Esophagus muscularis mucosa (tissue), 4 donors: ENCODE results near the gene ACVR1B. TPM values are rescaled to one million over a fixed set of nuclear protein-coding genes. Genes with fewer than 3 reads are reported as not detected.

Source experiments
- DNase-seq: peaks from one replicate; pipeline ENCODE4 v3.0.0-alpha.2; 2017; ENCODE audit errors: extremely low spot score
- H3K27ac ChIP-seq, 4 donors: fragments of 200-600 bp; sonication (generic); replicated peaks in 1 of 4; 1 replicate in 3 of 4; 2 replicates in 1 of 4; pipeline ENCODE4 v1.5.1; 2016 to 2019; ENCODE audit warnings: mild to moderate bottlenecking in 1 of 4
- H3K27me3 ChIP-seq, 4 donors: fragments of 200-600 bp; sonication (generic); one replicate each; pipeline versions ENCODE4 v1.5.1 to v1.6.0; 2016 to 2019
- H3K36me3 ChIP-seq, 4 donors: fragments of 200-600 bp; sonication (generic); one replicate each; pipeline ENCODE4 v1.5.1; 2016 to 2019
- H3K4me1 ChIP-seq, 4 donors: fragments of 200-600 bp; sonication (generic); one replicate each; pipeline ENCODE4 v1.5.1; 2016 to 2019
- H3K4me3 ChIP-seq, 4 donors: fragments of 200-600 bp; sonication (generic); 1 replicate in 2 of 4; 2 replicates in 2 of 4; pipeline ENCODE4 v1.5.1; 2016 to 2019; ENCODE audit warnings: mild to moderate bottlenecking in 4 of 4, moderate library complexity in 1 of 4
- H3K9me3 ChIP-seq, 4 donors: fragments of 200-600 bp; sonication (generic); 1 replicate in 3 of 4; 2 replicates in 1 of 4; pipeline ENCODE4 v1.5.1; 2016 to 2019
- EP300 ChIP-seq: sonication (generic); formaldehyde crosslinking; IDR thresholded peaks from one replicate; pipeline ENCODE4 v1.6.1; 2017; ENCODE audit warnings: antibody characterized with exemption
- POLR2A ChIP-seq: fragments of 450-650 bp; IDR thresholded peaks from one replicate; pipeline ENCODE4 v1.6.1; 2017; ENCODE audit warnings: antibody characterized with exemption, moderate library complexity, mild to moderate bottlenecking, low read depth
- POLR2AphosphoS5 ChIP-seq, 2 donors: sonication (generic); formaldehyde crosslinking; IDR thresholded peaks; one replicate each; pipeline ENCODE4 v1.6.1; 2017; ENCODE audit warnings: antibody characterized with exemption in 2 of 2
- WGBS: methylation state at CpG from one replicate; pipeline ENCODE4 v1.1.5; 2018; 5-methylcytosine and 5-hydroxymethylcytosine counted together
- intact Hi-C: fragments of 100-400 bp; cut with DNase I; formaldehyde crosslinking; loops from one replicate; pipeline ENCODE4 v1.15.1; 2023
- total RNA-seq, 4 donors: library from RNA; depleted of rRNA; stranded (reverse); fragments of >200 nt; gene quantifications; one replicate each; pipeline versions ENCODE4 v1.1.0 to v1.2.1, GENCODE V29; 2016
- TF ChIP-seq, protein P1 (sequence below), 3 experiments: fragments of 200-600 bp in 2 of 3; fragments of 450-650 bp in 1 of 3; sonication (generic) in 2 of 3; IDR thresholded peaks; one replicate each; pipeline ENCODE4 v1.5.1; 2017 to 2019; ENCODE audit warnings: antibody characterized with exemption in 3 of 3, mild to moderate bottlenecking in 2 of 3, moderate library complexity in 1 of 3

The ACVR1B gene
- total RNA-seq, 4 donors from 2014 or later, result 9.1 to 22.4 (median 13.9) TPM

DNA sequence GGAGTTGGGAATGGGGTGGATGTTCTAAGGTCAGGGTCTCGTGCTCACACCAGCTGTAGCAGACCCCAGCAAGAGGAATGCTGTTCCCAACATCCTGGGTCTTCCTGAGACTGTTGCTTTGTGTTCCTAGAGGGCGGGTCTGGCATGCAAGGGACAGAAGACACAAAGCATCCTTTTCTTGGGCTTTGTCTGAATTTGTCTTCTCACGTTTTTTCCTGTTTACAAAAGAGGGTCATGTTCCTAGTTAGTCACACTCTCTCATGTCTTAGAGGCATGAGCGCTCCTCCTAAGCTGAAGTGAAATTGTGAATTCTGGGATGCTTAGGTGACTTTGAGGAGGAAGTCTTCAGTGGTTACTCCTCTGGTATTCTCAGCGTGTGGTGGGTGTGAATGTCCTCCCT, 45.6 kb downstream of the ACVR1B start:
- TF ChIP-seq, protein P1, sequence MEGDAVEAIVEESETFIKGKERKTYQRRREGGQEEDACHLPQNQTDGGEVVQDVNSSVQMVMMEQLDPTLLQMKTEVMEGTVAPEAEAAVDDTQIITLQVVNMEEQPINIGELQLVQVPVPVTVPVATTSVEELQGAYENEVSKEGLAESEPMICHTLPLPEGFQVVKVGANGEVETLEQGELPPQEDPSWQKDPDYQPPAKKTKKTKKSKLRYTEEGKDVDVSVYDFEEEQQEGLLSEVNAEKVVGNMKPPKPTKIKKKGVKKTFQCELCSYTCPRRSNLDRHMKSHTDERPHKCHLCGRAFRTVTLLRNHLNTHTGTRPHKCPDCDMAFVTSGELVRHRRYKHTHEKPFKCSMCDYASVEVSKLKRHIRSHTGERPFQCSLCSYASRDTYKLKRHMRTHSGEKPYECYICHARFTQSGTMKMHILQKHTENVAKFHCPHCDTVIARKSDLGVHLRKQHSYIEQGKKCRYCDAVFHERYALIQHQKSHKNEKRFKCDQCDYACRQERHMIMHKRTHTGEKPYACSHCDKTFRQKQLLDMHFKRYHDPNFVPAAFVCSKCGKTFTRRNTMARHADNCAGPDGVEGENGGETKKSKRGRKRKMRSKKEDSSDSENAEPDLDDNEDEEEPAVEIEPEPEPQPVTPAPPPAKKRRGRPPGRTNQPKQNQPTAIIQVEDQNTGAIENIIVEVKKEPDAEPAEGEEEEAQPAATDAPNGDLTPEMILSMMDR (IDR thresholded peaks at IDR 0.05), result no peak
- TF ChIP-seq POLR2A (no peak), EP300 (no peak), POLR2AphosphoS5 (IDR thresholded peaks at IDR 0.05) (no peak)
- intact Hi-C loops, result loop anchor here (5.0 kb wide), 1 partner anchor 125 kb away; no protein-coding TSS in a partner anchor
- Histone ChIP-seq H3K27me3 (no peaks in the 10 kb centered on the region), H3K9me3 (no peaks in the 10 kb centered on the region), H3K27ac (no peak overlapping the region), H3K4me3 (no peak overlapping the region), H3K4me1 (peaks cover 0 to 4% (median 1%) of the 10 kb centered on the region in 4 donors), H3K36me3 (peaks cover under 1 to 45% (median 39%) of the 10 kb centered on the region in 4 donors)
- 83% methylated on average over 5 of the region's 5 CpGs for WGBS
- no peak for DNase-seq

DNA sequence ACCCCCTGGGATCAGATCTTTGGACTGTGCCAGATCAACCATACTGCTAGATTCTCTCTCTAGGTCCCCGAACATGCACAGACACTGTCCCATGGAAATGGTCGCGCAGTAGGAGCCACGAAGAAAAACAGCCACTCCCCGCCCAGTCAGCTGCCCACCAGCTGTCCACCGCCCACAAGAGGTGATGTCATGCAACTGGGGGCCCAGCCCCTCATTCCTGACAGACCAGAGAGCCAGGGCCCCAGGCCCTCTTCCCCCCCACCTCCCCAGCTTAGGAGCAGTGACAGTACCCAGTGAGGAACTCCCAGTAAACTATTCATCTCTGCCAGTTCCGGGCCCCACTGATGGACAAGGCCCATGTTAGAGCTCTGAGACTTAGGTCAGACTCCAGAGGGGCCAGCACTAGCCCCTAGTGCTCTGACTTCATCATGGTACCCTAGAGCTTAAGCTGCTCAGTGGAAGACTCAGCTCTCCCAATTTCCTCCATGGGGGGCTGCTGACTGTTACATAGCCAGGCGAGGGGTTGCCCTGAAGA, 51.6 kb downstream of the ACVR1B start:
- DNase-seq, result no peak
- TF ChIP-seq, protein P1 (IDR thresholded peaks at IDR 0.05), result no peak
- no peak for TF ChIP-seq POLR2AphosphoS5 (IDR thresholded peaks at IDR 0.05)
- no peak for TF ChIP-seq EP300
- no peak for TF ChIP-seq POLR2A
- no peaks in the 10 kb centered on the region for H3K9me3 ChIP-seq
- no peak overlapping the region for H3K27ac ChIP-seq
- H3K4me1 ChIP-seq, result peaks cover 22 to 40% (median 31%) of the 10 kb centered on the region in 4 donors
- WGBS, result 91% methylated on average over 8 of the region's 8 CpGs
- peaks cover 0 to 3% (median 0%) of the 10 kb centered on the region in 4 donors for H3K36me3 ChIP-seq
- no peak overlapping the region for H3K4me3 ChIP-seq
- H3K27me3 ChIP-seq, result peaks cover 2 to 39% (median 14%) of the 10 kb centered on the region in 4 donors
- intact Hi-C loops, result no loop called here

DNA sequence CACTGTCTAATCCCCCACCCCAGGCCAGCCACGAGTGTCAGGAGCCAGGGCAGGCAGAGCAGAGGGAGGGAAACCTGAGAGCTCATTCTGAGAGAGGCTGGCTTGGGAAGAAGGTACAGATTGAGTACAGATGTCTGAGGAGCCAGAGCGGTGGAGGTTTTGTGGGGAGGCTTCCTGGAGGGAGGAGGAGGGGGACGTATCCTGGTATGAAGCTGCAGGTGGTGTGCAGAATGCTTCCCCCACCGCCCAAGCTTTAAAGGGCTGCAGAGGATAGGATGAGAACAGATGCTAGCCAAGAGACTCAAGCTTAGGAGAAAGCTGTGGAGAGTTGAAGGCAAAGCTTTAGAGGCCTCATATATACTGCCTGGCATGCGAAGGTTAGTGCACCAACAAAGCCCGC, 52.1 kb downstream of the ACVR1B start:
- intact Hi-C loops, result no loop called here
- TF ChIP-seq POLR2AphosphoS5 (IDR thresholded peaks at IDR 0.05), result no peak

DNA sequence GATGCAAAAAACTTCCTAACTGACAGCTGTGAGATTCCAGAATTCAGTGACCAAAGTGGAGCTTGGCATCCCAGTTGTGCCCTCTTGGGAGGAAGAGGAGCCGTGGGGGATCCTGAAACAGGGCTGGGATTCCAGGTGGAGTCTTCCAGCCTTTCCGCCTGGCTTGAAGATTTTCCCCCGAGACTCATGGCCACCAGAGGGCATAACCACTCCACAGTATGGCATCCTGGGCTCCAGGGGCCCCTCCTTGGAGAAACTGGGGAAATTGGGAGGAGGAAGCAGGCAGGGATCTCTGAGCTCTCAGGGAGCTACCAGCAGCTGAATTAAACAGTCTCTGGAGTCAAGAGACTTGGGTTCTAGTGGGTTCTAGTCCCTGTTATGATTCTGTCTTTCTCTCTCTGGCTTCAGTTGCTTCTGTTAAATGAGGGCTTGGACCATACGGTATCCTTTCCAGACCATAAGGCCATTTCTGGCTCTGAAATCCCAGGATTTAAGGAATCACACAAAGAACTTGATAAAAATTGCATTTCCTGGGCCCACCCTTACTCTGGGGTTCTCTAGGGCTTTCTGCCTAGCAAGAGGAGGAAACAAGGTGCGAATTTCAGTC, 52.6 kb downstream of the ACVR1B start:
- H3K9me3 ChIP-seq, result no peaks in the 10 kb centered on the region
- WGBS, result 47% methylated on average over 5 of the region's 5 CpGs
- no peak overlapping the region for H3K27ac ChIP-seq
- DNase-seq, result no peak
- H3K4me1 ChIP-seq, result peaks cover 22 to 50% (median 41%) of the 10 kb centered on the region in 4 donors
- H3K27me3 ChIP-seq, result peaks cover 2 to 39% (median 14%) of the 10 kb centered on the region in 4 donors
- no peak for TF ChIP-seq EP300
- TF ChIP-seq, protein P1 (IDR thresholded peaks at IDR 0.05), result peak; percentile 69 to 81 (median 77)
- TF ChIP-seq POLR2AphosphoS5 (IDR thresholded peaks at IDR 0.05), result peak in 1 of 2 donors; percentile 58
- no peak for TF ChIP-seq POLR2A
- intact Hi-C loops, result loop anchor here (2.0 kb wide), 1 partner anchor 19 kb away; no protein-coding TSS in a partner anchor
- H3K36me3 ChIP-seq, result peaks cover 0 to 4% (median 0%) of the 10 kb centered on the region in 4 donors
- H3K4me3 ChIP-seq, result no peak overlapping the region

More for the DNA sequence above, 52.1 kb downstream of the ACVR1B start:
- Histone ChIP-seq H3K4me3 (no peak overlapping the region), H3K9me3 (no peaks in the 10 kb centered on the region), H3K27ac (no peak overlapping the region), H3K36me3 (no peaks in the 10 kb centered on the region), H3K4me1 (peaks cover 22 to 45% (median 36%) of the 10 kb centered on the region in 4 donors), H3K27me3 (peaks cover 2 to 39% (median 14%) of the 10 kb centered on the region in 4 donors)
- no peak for DNase-seq
- 73% methylated on average over 6 of the region's 6 CpGs for WGBS

DNA sequence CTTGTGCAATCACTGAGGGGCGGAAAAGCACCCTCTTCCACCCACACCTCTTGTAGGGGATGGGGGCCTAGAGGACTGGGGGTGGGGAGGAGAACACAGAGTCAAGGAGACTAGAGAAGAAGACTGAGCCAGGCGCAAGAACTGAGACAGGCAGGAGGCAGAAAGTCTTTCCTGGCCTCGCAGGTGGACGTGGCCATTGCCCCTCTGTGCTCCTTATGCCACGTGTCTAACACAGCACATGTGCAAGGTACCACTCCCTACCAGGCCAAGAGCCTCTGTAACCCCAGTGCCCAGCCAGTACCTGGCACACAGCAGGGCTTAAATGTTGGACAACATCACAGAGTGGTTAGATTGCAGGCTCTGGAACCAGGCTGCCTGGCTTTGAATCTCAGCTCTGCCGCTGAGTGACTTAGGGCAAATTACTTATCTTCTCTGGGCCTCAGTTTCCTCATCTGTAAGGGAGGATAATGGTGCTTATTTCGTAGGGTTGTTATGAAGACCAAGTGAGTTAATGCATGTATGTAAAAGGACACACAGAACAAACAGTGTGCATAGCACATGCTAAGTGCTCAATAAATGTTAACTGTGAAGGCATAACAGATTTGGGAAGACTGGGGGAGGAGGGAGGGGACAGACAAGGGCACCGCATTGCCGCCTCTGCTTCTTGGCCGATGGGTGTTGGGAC, 53.9 kb downstream of the ACVR1B start:
- TF ChIP-seq, protein P1 (IDR thresholded peaks at IDR 0.05), result no peak
- no peak for TF ChIP-seq POLR2A
- no peak for TF ChIP-seq POLR2AphosphoS5 (IDR thresholded peaks at IDR 0.05)
- TF ChIP-seq EP300, result no peak
- 84% methylated on average over 7 of the region's 10 CpGs for WGBS
- Histone ChIP-seq H3K36me3 (peaks cover 0 to 8% (median 0%) of the 10 kb centered on the region in 4 donors), H3K27ac (peak overlapping the region in 1 of 4 donors; percentile 82), H3K4me3 (no peak overlapping the region), H3K9me3 (no peaks in the 10 kb centered on the region), H3K27me3 (peaks cover 2 to 39% (median 14%) of the 10 kb centered on the region in 4 donors), H3K4me1 (peaks cover 28 to 63% (median 53%) of the 10 kb centered on the region in 4 donors)
- DNase-seq, result no peak
- intact Hi-C loops, result loop anchor here (2.0 kb wide), 1 partner anchor 17 kb away; no protein-coding TSS in a partner anchor
